ENCODE measurements around the gene SLC6A13. TPM values are rescaled to one million over a fixed set of nuclear protein-coding genes. Genes with fewer than 3 reads are reported as not detected.

Gene SLC6A13
- total and polyA plus RNA-seq, 10 of the 15 experiments (the other 5 are each of a cell fraction or from before 2014, with no cell fraction given), result 0.18 to 1.2 (median 0.20) TPM; not detected in 3

DNA sequence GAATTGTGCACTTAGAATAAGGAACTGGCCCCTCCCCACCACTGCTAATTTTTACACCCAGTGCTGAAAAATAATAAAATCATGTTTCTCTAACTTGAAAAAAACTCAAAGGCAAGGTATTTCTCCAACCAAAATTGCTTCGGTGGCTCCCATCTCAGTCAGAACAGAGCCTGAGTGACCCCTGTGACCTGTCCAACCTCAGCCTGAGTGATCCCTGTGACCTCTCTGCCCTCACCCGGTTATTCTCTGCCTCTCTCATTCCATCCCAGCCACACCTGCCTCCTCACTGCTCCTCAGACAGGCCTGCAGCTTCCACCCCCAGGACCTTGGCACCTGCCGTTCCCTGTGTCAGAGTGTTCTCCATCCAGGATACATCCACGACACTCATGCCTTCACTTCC is 53.8 kb downstream of the SLC6A13 start:
- Histone ChIP-seq H3K27me3 (replicated peaks in 1 of 2; ENCODE audit: control insufficient read depth in 2 of 2, insufficient read depth in 2 of 2, low read length in 1 of 2) (peaks cover 0 to 8% of the 10 kb centered on the region in 2 experiments; a peak in 2 of 4 replicates), H2AFZ (ENCODE audit: control insufficient read depth, low read depth, low read length) (no peak overlapping the region), H3K4me2 (ENCODE audit: control insufficient read depth, insufficient read depth) (no peak overlapping the region), H3K9me3 (replicated peaks; ENCODE audit: control insufficient read depth, insufficient read depth, low read length) (no peaks in the 10 kb centered on the region), H4K20me1 (ENCODE audit: control insufficient read depth, insufficient read depth) (no peaks in the 10 kb centered on the region), H3K9ac (ENCODE audit: control insufficient read depth, insufficient read depth, low read length) (no peak overlapping the region), H3K27ac (ENCODE audit: control insufficient read depth, insufficient read depth) (no peak overlapping the region), H3K4me1 (ENCODE audit: control insufficient read depth, insufficient read depth, low read length) (peaks cover 10% of the 10 kb centered on the region), H3K79me2 (ENCODE audit: control insufficient read depth, insufficient read depth, low read length) (no peaks in the 10 kb centered on the region), H3K4me3 (no peak overlapping the region), H3K36me3 (ENCODE audit: control insufficient read depth in 2 of 2, insufficient read depth in 2 of 2, low read length in 1 of 2) (no peaks in the 10 kb centered on the region)
- no peak for FAIRE-seq
- BruUV-seq (replicated peaks), result no TSS peak
- in situ Hi-C loops (cut with MboI), result no loop called here
- intact Hi-C loops (cut with micrococcal nuclease; ENCODE audit: unreplicated experiment), result no loop called here
- POLR2A ChIA-PET, result no interaction called here
- TF ChIP-seq, protein P1, sequence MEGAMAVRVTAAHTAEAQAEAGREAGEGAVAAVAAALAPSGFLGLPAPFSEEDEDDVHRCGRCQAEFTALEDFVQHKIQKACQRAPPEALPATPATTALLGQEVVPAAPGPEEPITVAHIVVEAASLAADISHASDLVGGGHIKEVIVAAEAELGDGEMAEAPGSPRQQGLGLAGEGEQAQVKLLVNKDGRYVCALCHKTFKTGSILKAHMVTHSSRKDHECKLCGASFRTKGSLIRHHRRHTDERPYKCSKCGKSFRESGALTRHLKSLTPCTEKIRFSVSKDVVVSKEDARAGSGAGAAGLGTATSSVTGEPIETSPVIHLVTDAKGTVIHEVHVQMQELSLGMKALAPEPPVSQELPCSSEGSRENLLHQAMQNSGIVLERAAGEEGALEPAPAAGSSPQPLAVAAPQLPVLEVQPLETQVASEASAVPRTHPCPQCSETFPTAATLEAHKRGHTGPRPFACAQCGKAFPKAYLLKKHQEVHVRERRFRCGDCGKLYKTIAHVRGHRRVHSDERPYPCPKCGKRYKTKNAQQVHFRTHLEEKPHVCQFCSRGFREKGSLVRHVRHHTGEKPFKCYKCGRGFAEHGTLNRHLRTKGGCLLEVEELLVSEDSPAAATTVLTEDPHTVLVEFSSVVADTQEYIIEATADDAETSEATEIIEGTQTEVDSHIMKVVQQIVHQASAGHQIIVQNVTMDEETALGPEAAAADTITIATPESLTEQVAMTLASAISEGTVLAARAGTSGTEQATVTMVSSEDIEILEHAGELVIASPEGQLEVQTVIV (IDR thresholded peaks at IDR 0.05; ENCODE audit: borderline replicate concordance, partially characterized antibody), result no peak
- TF ChIP-seq JUND (IDR thresholded peaks at IDR 0.05; ENCODE audit: low read depth, low read length) (no peak), EZH2 (IDR thresholded peaks at IDR 0.05; ENCODE audit: borderline replicate concordance, control insufficient read depth, low read depth, low read length) (no peak), ASH2L (IDR thresholded peaks at IDR 0.05; ENCODE audit: borderline replicate concordance, low read depth) (no peak), HDAC2 (IDR thresholded peaks at IDR 0.05) (no peak), STAT3 (IDR thresholded peaks at IDR 0.05; ENCODE audit: low read depth, low read length) (no peak), SMAD5 (IDR thresholded peaks at IDR 0.05; ENCODE audit: low read depth) (no peak), HDAC6 (IDR thresholded peaks at IDR 0.05; ENCODE audit: unreplicated experiment) (no peak), SUPT20H (IDR thresholded peaks at IDR 0.05; ENCODE audit: borderline replicate concordance, control insufficient read depth, low read depth, low read length) (no peak), FOS (IDR thresholded peaks at IDR 0.05; ENCODE audit: borderline replicate concordance, extremely low read depth, insufficient read length) (no peak), IRF4 (IDR thresholded peaks at IDR 0.05; ENCODE audit: low read depth, low read length) (no peak), SMARCA5 (IDR thresholded peaks at IDR 0.05) (no peak), CREM (IDR thresholded peaks at IDR 0.05; ENCODE audit: low read depth) (no peak), GATAD2B (conservative IDR thresholded peaks at IDR 0.05; ENCODE audit: low read depth) (no peak), TBL1XR1 (IDR thresholded peaks at IDR 0.05; ENCODE audit: low read depth, low read length) (no peak)
- TF ChIP-seq, protein P2, sequence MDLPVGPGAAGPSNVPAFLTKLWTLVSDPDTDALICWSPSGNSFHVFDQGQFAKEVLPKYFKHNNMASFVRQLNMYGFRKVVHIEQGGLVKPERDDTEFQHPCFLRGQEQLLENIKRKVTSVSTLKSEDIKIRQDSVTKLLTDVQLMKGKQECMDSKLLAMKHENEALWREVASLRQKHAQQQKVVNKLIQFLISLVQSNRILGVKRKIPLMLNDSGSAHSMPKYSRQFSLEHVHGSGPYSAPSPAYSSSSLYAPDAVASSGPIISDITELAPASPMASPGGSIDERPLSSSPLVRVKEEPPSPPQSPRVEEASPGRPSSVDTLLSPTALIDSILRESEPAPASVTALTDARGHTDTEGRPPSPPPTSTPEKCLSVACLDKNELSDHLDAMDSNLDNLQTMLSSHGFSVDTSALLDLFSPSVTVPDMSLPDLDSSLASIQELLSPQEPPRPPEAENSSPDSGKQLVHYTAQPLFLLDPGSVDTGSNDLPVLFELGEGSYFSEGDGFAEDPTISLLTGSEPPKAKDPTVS (IDR thresholded peaks at IDR 0.05; ENCODE audit: low read depth, low read length), result no peak
- TF ChIP-seq, protein P3, sequence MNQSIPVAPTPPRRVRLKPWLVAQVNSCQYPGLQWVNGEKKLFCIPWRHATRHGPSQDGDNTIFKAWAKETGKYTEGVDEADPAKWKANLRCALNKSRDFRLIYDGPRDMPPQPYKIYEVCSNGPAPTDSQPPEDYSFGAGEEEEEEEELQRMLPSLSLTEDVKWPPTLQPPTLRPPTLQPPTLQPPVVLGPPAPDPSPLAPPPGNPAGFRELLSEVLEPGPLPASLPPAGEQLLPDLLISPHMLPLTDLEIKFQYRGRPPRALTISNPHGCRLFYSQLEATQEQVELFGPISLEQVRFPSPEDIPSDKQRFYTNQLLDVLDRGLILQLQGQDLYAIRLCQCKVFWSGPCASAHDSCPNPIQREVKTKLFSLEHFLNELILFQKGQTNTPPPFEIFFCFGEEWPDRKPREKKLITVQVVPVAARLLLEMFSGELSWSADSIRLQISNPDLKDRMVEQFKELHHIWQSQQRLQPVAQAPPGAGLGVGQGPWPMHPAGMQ (IDR thresholded peaks at IDR 0.05; ENCODE audit: borderline replicate concordance), result no peak
- TF ChIP-seq, protein P4, sequence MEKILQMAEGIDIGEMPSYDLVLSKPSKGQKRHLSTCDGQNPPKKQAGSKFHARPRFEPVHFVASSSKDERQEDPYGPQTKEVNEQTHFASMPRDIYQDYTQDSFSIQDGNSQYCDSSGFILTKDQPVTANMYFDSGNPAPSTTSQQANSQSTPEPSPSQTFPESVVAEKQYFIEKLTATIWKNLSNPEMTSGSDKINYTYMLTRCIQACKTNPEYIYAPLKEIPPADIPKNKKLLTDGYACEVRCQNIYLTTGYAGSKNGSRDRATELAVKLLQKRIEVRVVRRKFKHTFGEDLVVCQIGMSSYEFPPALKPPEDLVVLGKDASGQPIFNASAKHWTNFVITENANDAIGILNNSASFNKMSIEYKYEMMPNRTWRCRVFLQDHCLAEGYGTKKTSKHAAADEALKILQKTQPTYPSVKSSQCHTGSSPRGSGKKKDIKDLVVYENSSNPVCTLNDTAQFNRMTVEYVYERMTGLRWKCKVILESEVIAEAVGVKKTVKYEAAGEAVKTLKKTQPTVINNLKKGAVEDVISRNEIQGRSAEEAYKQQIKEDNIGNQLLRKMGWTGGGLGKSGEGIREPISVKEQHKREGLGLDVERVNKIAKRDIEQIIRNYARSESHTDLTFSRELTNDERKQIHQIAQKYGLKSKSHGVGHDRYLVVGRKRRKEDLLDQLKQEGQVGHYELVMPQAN (conservative IDR thresholded peaks at IDR 0.05), result no peak
- SMC1A ChIA-PET (ENCODE audit: uncharacterized antibody, unreplicated experiment), result no interaction called here
- no peak for ATAC-seq
- DNase-seq (ENCODE audit: low read depth, low spot score), result no peak
- CTCF ChIA-PET, result no interaction called here
- WGBS (ENCODE audit: insufficient coverage, insufficient replicate concordance, low lambda C conversion rate, missing lambda C conversion rate), result 84% methylated on average over 4 of the region's 4 CpGs
- RAD21 ChIA-PET (ENCODE audit: unreplicated experiment), result no interaction called here
